Activated CD4-positive, CD25-positive, alpha-beta regulatory T cell treated with anti-CD3 and anti-CD28 coated beads, Interleukin-2, amount 50 U/mL, for 24 hours (primary cell): ENCODE measurements around the gene PIK3CB.
A peak's percentile ranks its signal among the peaks of the same experiment; 100 is the strongest.
"Not testable (repeated sequence)": the region's sequence is repeated elsewhere in the genome, so short reads cannot be mapped to it uniquely, and the experiment has no call there.

Source experiments
- ATAC-seq, 2 donors: fragments of 150-1000 bp; cut with Tn5 transposase; one replicate each; pipeline ENCODE4 v1.10.0; 2021; ENCODE audit warnings: mild to moderate bottlenecking in 1 of 2, moderate library complexity in 1 of 2

PIK3CB gene

GRCh38 chr3:138678086-138678485 is 156.6 kb downstream of the PIK3CB start:
- no peak for ATAC-seq

- no peak for ATAC-seq
These were observed 159.3 kb downstream of the PIK3CB start for GRCh38 chr3:138675393-138675792.

GRCh38 chr3:138673641-138674530 is 160.8 kb downstream of the PIK3CB start:
- ATAC-seq, result no peak

GRCh38 chr3:138670407-138670806 is 164.3 kb downstream of the PIK3CB start:
- no peak for ATAC-seq

- no peak for ATAC-seq
These were observed 166.6 kb downstream of the PIK3CB start for GRCh38 chr3:138668107-138668506.

- ATAC-seq, result no peak
These were observed 177.2 kb downstream of the PIK3CB start for GRCh38 chr3:138657508-138657907.

GRCh38 chr3:138653567-138653966 is 181.2 kb downstream of the PIK3CB start:
- ATAC-seq, result no peak

GRCh38 chr3:138649134-138649533 is 185.6 kb downstream of the PIK3CB start:
- no peak for ATAC-seq

GRCh38 chr3:138646513-138646912 is 188.2 kb downstream of the PIK3CB start:
- ATAC-seq, result no peak

- ATAC-seq, result no peak
These were observed 188.7 kb downstream of the PIK3CB start for GRCh38 chr3:138646008-138646407.

- ATAC-seq, result no peak
These were observed 191.8 kb downstream of the PIK3CB start for GRCh38 chr3:138642927-138643253.

- ATAC-seq, result no peak
These were observed 192.4 kb downstream of the PIK3CB start for GRCh38 chr3:138642226-138642926.

- no peak for ATAC-seq
These were observed 194.2 kb downstream of the PIK3CB start for GRCh38 chr3:138640537-138640936.

- ATAC-seq, result no peak
These were observed 196.1 kb downstream of the PIK3CB start for GRCh38 chr3:138638641-138639040.

GRCh38 chr3:138629526-138629925 is 205.2 kb downstream of the PIK3CB start:
- no peak for ATAC-seq

GRCh38 chr3:138625707-138626365 is 208.9 kb downstream of the PIK3CB start:
- no peak for ATAC-seq

GRCh38 chr3:138624518-138624917 is 210.2 kb downstream of the PIK3CB start:
- ATAC-seq, result no peak

GRCh38 chr3:138620431-138620830 is 214.3 kb downstream of the PIK3CB start:
- no peak for ATAC-seq

GRCh38 chr3:138615462-138615861 is 219.3 kb downstream of the PIK3CB start:
- ATAC-seq, result no peak

- no peak for ATAC-seq
These were observed 224.8 kb downstream of the PIK3CB start for GRCh38 chr3:138609898-138610266.

GRCh38 chr3:138608322-138609135 is 226.2 kb downstream of the PIK3CB start, which contains the start of gene FAIM:
Gene FAIM (plus strand): TSS chr3:138608771. CDS start chr3:138619727, 10,956 bp downstream.
- ATAC-seq, result peak; percentile 75 to 79

GRCh38 chr3:138604106-138604595 is 230.6 kb downstream of the PIK3CB start:
- not testable (repeated sequence) for ATAC-seq
